NCI-H526 (cell line): ENCODE results near the gene H6PD.
"Not testable (repeated sequence)": the region's sequence is repeated elsewhere in the genome, so short reads cannot be mapped to it uniquely, and the experiment has no call there.

Experiments used
- DNase-seq, 2 experiments: peaks; one replicate each; lab custom pipeline; 2025; lab: John Stamatoyannopoulos, UW

Gene H6PD

GRCh38 chr1:9296850-9297249, 62.3 kb downstream of the H6PD start:
- no peak for DNase-seq

- no peak for DNase-seq
These were observed 63.3 kb downstream of the H6PD start for GRCh38 chr1:9297831-9298230.

GRCh38 chr1:9298282-9298681, 63.7 kb downstream of the H6PD start:
- no peak for DNase-seq

GRCh38 chr1:9299571-9300541, 65.3 kb downstream of the H6PD start:
- DNase-seq, result not testable (repeated sequence)

GRCh38 chr1:9300573-9300972, 66.0 kb downstream of the H6PD start:
- DNase-seq, result no peak

GRCh38 chr1:9302745-9303524, 68.4 kb downstream of the H6PD start:
- DNase-seq, result no peak

GRCh38 chr1:9303916-9304315, 69.3 kb downstream of the H6PD start:
- DNase-seq, result no peak

- DNase-seq, result no peak
These were observed 70.6 kb downstream of the H6PD start for GRCh38 chr1:9305216-9305615.

- DNase-seq, result no peak
These were observed 71.4 kb downstream of the H6PD start for GRCh38 chr1:9306006-9306405.

- DNase-seq, result no peak
These were observed 72.7 kb downstream of the H6PD start for GRCh38 chr1:9307303-9307702.

GRCh38 chr1:9308236-9308785, 73.7 kb downstream of the H6PD start:
- DNase-seq, result no peak

- no peak for DNase-seq
These were observed 74.5 kb downstream of the H6PD start for GRCh38 chr1:9309080-9309479.

GRCh38 chr1:9309991-9310390, 75.4 kb downstream of the H6PD start:
- DNase-seq, result no peak

- no peak for DNase-seq
These were observed 76.5 kb downstream of the H6PD start for GRCh38 chr1:9311029-9311428.

- no peak for DNase-seq
These were observed 76.9 kb downstream of the H6PD start for GRCh38 chr1:9311479-9311878.

- DNase-seq, result no peak
These were observed 77.7 kb downstream of the H6PD start for GRCh38 chr1:9312168-9312720.

- DNase-seq, result no peak
These were observed 79.0 kb downstream of the H6PD start for GRCh38 chr1:9313576-9313975.

GRCh38 chr1:9314111-9314510, 79.5 kb downstream of the H6PD start:
- no peak for DNase-seq

GRCh38 chr1:9314711-9315379, 80.3 kb downstream of the H6PD start:
- DNase-seq, result no peak

GRCh38 chr1:9315411-9316079, 81.0 kb downstream of the H6PD start:
- DNase-seq, result no peak

- DNase-seq, result no peak
These were observed 81.5 kb downstream of the H6PD start for GRCh38 chr1:9316080-9316444.
